ENCODE data around the gene ZNF219. TPM values are rescaled to one million over a fixed set of nuclear protein-coding genes. Genes with fewer than 3 reads are reported as not detected.

Gene ZNF219
- total and polyA plus RNA-seq, 10 of the 15 experiments (the other 5 are each of a cell fraction or from before 2014, with no cell fraction given), result 0.16 to 6.4 (median 1.9) TPM

DNA sequence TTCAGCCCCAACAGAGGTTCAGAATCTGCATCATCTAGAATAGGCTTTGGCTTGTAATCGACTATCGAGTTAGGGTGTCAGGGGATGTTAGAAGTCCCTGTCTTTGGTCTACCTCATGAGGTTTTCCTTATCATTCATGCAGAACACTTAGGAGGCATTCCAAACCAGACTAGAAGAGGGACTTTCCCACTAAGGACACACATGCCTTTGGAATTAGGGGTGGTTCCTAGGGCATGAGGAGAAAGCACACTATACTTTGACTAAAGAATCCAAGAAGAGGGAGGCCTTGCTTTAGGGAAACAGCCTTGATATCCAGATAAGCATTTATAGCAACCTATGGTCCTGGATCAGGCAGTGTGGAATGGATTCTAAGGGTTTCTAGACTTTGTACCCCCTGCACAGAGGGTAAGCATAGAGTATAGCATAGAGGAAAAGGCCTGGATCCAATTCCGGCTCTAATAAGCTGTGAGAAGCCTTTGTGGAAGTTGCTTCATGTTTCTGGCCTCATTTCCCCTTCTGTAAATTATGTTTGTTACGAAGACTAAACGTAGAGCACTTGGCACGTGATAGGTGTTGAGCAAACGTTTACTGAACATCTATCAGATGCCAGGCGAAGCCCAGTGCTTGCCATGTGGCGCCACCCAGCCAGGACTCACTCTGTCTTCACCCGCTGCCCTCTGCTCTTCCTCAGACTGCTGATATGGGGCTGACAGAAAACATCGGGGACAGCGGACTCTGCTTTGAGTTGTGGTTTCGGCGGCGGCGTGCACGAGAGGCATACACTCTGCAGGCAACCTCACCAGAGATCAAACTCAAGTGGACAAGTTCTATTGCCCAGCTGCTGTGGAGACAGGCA is 13.2 kb downstream of the ZNF219 start:
- no peak overlapping the region for H2AFZ ChIP-seq (ENCODE audit: control insufficient read depth, low read depth, low read length)
- POLR2A ChIA-PET, result no interaction called here

DNA sequence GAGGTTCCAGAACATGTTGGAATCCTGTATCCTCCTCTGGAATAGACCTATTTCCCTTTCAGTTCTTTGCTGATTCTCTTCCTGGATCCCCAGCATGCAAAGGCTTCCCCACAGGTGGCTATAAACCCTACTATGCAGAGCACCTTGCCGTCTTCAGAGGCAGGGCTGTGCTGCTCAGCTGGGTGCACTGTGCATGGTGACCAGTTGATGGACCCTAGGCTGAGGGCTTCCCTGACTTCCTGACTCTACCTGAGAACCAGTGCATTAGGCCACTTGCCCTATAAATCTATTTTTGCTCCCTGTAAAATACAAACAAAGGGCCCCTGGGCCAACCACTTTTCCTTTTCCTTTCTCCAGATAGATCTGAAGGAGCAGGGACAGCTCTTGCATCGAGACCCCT is 14.1 kb downstream of the ZNF219 start:
- SMC1A ChIA-PET (ENCODE audit: uncharacterized antibody, unreplicated experiment), result interaction anchor here (1.6 kb wide), 1 partner anchor 70 kb away, joined by 4 read pairs; no protein-coding TSS in a partner anchor
- POLR2A ChIA-PET, result no interaction called here
- Histone ChIP-seq H3K4me3 (no peak overlapping the region), H3K27me3 (replicated peaks in 1 of 2; ENCODE audit: control insufficient read depth in 2 of 2, insufficient read depth in 2 of 2, low read length in 1 of 2) (peaks cover 0 to 2% of the 10 kb centered on the region in 2 experiments; a peak in 1 of 4 replicates), H3K9me3 (replicated peaks; ENCODE audit: control insufficient read depth, insufficient read depth, low read length) (no peaks in the 10 kb centered on the region), H3K79me2 (ENCODE audit: control insufficient read depth, insufficient read depth, low read length) (no peaks in the 10 kb centered on the region), H3K4me1 (ENCODE audit: control insufficient read depth, insufficient read depth, low read length) (no peaks in the 10 kb centered on the region), H2AFZ (ENCODE audit: control insufficient read depth, low read depth, low read length) (no peak overlapping the region), H3K36me3 (ENCODE audit: control insufficient read depth in 2 of 2, insufficient read depth in 2 of 2, low read length in 1 of 2) (no peaks in the 10 kb centered on the region), H3K9ac (ENCODE audit: control insufficient read depth, insufficient read depth, low read length) (no peak overlapping the region), H4K20me1 (ENCODE audit: control insufficient read depth, insufficient read depth) (no peaks in the 10 kb centered on the region), H3K27ac (ENCODE audit: control insufficient read depth, insufficient read depth) (no peak overlapping the region), H3K4me2 (ENCODE audit: control insufficient read depth, insufficient read depth) (no peak overlapping the region)
- FAIRE-seq (no peak), ATAC-seq (no peak), DNase-seq (ENCODE audit: low read depth, low spot score) (no peak)
- in situ Hi-C loops (cut with MboI), result no loop called here
- RAD21 ChIA-PET (ENCODE audit: unreplicated experiment), result no interaction called here
- intact Hi-C loops (cut with micrococcal nuclease; ENCODE audit: unreplicated experiment), result no loop called here
- no TSS peak for BruUV-seq (replicated peaks)
- WGBS (ENCODE audit: insufficient coverage, insufficient replicate concordance, low lambda C conversion rate, missing lambda C conversion rate), result 8% methylated on average over 2 of the region's 2 CpGs
- CTCF ChIA-PET, result interaction anchor here (1.2 to 2.4 kb wide), 5 partner anchors 8 to 70 kb away, joined by 3 to 14 read pairs (median 8); no protein-coding TSS in a partner anchor
- TF ChIP-seq RFX5 (IDR thresholded peaks at IDR 0.05; ENCODE audit: low read depth, low read length), result no peak
- no peak for TF ChIP-seq MTA2 (IDR thresholded peaks at IDR 0.05; ENCODE audit: low read depth)
- no peak for TF ChIP-seq PML (IDR thresholded peaks at IDR 0.05; ENCODE audit: low read length)
- TF ChIP-seq, protein P1, sequence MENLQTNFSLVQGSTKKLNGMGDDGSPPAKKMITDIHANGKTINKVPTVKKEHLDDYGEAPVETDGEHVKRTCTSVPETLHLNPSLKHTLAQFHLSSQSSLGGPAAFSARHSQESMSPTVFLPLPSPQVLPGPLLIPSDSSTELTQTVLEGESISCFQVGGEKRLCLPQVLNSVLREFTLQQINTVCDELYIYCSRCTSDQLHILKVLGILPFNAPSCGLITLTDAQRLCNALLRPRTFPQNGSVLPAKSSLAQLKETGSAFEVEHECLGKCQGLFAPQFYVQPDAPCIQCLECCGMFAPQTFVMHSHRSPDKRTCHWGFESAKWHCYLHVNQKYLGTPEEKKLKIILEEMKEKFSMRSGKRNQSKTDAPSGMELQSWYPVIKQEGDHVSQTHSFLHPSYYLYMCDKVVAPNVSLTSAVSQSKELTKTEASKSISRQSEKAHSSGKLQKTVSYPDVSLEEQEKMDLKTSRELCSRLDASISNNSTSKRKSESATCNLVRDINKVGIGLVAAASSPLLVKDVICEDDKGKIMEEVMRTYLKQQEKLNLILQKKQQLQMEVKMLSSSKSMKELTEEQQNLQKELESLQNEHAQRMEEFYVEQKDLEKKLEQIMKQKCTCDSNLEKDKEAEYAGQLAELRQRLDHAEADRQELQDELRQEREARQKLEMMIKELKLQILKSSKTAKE (IDR thresholded peaks at IDR 0.05; ENCODE audit: low read depth, poor library complexity, severe bottlenecking), result no peak
- no peak for TF ChIP-seq RAD21 (IDR thresholded peaks at IDR 0.05; ENCODE audit: insufficient read depth, low read depth, low read length)
- TF ChIP-seq, protein P2, sequence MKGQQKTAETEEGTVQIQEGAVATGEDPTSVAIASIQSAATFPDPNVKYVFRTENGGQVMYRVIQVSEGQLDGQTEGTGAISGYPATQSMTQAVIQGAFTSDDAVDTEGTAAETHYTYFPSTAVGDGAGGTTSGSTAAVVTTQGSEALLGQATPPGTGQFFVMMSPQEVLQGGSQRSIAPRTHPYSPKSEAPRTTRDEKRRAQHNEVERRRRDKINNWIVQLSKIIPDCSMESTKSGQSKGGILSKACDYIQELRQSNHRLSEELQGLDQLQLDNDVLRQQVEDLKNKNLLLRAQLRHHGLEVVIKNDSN (IDR thresholded peaks at IDR 0.05; ENCODE audit: borderline replicate concordance, extremely low read length, insufficient read depth, low read depth, low read length), result no peak
- TF ChIP-seq RB1 (IDR thresholded peaks at IDR 0.05; ENCODE audit: borderline replicate concordance), result no peak
- no peak for TF ChIP-seq POLR2A (IDR thresholded peaks at IDR 0.05; ENCODE audit: low read depth, low read length)
- TF ChIP-seq YY1 (IDR thresholded peaks at IDR 0.05; ENCODE audit: low read depth, low read length), result no peak
- TF ChIP-seq SRF (IDR thresholded peaks at IDR 0.05; ENCODE audit: low read depth in 2 of 2, low read length in 2 of 2), result no peak

More for the DNA sequence above, 13.2 kb downstream of the ZNF219 start:
- Histone ChIP-seq H3K4me1 (ENCODE audit: control insufficient read depth, insufficient read depth, low read length) (no peaks in the 10 kb centered on the region), H3K27me3 (replicated peaks in 1 of 2; ENCODE audit: control insufficient read depth in 2 of 2, insufficient read depth in 2 of 2, low read length in 1 of 2) (peaks cover 0 to 2% of the 10 kb centered on the region in 2 experiments; a peak in 1 of 4 replicates), H3K4me3 (no peak overlapping the region), H3K9me3 (replicated peaks; ENCODE audit: control insufficient read depth, insufficient read depth, low read length) (no peaks in the 10 kb centered on the region), H3K27ac (ENCODE audit: control insufficient read depth, insufficient read depth) (no peak overlapping the region), H4K20me1 (ENCODE audit: control insufficient read depth, insufficient read depth) (no peaks in the 10 kb centered on the region), H3K4me2 (ENCODE audit: control insufficient read depth, insufficient read depth) (no peak overlapping the region), H3K79me2 (ENCODE audit: control insufficient read depth, insufficient read depth, low read length) (no peaks in the 10 kb centered on the region), H3K36me3 (ENCODE audit: control insufficient read depth in 2 of 2, insufficient read depth in 2 of 2, low read length in 1 of 2) (no peaks in the 10 kb centered on the region), H3K9ac (ENCODE audit: control insufficient read depth, insufficient read depth, low read length) (no peak overlapping the region)
- DNase-seq (ENCODE audit: low read depth, low spot score), result no peak
- intact Hi-C loops (cut with micrococcal nuclease; ENCODE audit: unreplicated experiment) (no loop called here), in situ Hi-C loops (cut with MboI) (no loop called here)
- SMC1A ChIA-PET (ENCODE audit: uncharacterized antibody, unreplicated experiment), result interaction anchor here (0.9 kb wide), 1 partner anchor 17 kb away, joined by 4 read pairs; no protein-coding TSS in a partner anchor
- RAD21 ChIA-PET (ENCODE audit: unreplicated experiment), result no interaction called here
- 44% methylated on average over 17 of the region's 17 CpGs for WGBS (ENCODE audit: insufficient coverage, insufficient replicate concordance, low lambda C conversion rate, missing lambda C conversion rate)
- no peak for TF ChIP-seq CEBPB (IDR thresholded peaks at IDR 0.05; ENCODE audit: borderline replicate concordance in 1 of 2, low read depth in 2 of 2, low read length in 2 of 2)
- TF ChIP-seq, protein P3, sequence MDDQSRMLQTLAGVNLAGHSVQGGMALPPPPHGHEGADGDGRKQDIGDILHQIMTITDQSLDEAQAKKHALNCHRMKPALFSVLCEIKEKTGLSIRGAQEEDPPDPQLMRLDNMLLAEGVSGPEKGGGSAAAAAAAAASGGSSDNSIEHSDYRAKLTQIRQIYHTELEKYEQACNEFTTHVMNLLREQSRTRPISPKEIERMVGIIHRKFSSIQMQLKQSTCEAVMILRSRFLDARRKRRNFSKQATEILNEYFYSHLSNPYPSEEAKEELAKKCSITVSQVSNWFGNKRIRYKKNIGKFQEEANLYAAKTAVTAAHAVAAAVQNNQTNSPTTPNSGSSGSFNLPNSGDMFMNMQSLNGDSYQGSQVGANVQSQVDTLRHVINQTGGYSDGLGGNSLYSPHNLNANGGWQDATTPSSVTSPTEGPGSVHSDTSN (IDR thresholded peaks at IDR 0.05; ENCODE audit: insufficient replicate concordance, low read depth, low read length), result no peak
- ATAC-seq, result no peak
- no peak for FAIRE-seq
- BruUV-seq (replicated peaks), result no TSS peak
- CTCF ChIA-PET, result interaction anchor here (0.6 to 5.6 kb wide), 10 partner anchors 8 to 71 kb away, joined by 3 to 61 read pairs (median 6); partner anchors contain the start of gene TMEM253
